Choroid plexus epithelial cell (primary cell): ENCODE measurements around the gene ACTR1B.
"Not testable (repeated sequence)": the region's sequence is repeated elsewhere in the genome, so short reads cannot be mapped to it uniquely, and the experiment has no call there.

Experiments
- DNase-seq: peaks from one replicate; pipeline ENCODE4 v3.0.0-alpha.2; 2010; ENCODE audit warnings: low read depth
- H3K4me3 ChIP-seq: 2 replicates; pipeline ENCODE4 v1.5.1; 2011; ENCODE audit warnings: low read depth, mild to moderate bottlenecking, control low read depth, low read length, moderate library complexity
- TF ChIP-seq, protein P1 (sequence below): conservative IDR thresholded peaks from 2 replicates; pipeline ENCODE4 v1.5.1; 2011; ENCODE audit warnings: low read depth, mild to moderate bottlenecking, control low read depth, inconsistent platforms, low read length, moderate library complexity

ACTR1B gene

DNA sequence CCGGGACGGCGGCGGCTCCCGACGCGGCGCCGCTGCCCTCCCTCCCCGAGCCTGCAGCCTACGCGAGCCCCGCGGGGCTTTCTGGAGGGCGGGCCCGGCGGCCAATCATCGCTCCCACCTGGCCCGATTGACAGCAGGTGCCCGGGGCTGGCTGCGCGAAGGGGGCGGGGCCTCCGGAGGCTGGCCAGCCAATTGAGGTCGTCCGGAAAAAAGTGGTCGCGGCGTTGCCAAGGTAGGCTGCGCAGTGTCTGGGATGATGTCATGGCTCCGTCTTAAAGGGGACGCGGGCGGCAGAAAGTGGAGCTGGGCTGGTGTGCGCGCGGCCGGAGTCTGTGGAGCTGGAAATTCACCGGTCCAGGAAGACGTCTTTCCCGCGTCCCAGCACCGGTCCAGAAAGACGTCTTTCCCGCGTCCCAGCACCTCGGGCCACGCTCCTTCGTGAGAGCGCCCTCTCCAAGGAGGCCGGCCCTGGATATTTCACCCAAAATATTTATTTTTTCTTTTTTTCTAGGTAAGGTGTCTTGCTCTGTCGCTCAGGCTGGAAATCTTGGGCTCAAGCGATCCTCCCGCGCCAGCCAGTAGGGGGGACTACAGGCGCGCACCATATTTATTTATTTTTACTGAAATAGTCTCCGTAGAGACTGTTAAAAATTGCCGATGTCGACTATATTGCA is at the start of gene ACTR1B:
Gene ACTR1B (minus strand): TSS at position 83 of the 674 bp plus-strand sequence. CDS start 154 bp downstream, outside the sequence.
- peak within 1 kb of the TSS; percentile 75 for H3K4me3 ChIP-seq
- TF ChIP-seq, protein P1, sequence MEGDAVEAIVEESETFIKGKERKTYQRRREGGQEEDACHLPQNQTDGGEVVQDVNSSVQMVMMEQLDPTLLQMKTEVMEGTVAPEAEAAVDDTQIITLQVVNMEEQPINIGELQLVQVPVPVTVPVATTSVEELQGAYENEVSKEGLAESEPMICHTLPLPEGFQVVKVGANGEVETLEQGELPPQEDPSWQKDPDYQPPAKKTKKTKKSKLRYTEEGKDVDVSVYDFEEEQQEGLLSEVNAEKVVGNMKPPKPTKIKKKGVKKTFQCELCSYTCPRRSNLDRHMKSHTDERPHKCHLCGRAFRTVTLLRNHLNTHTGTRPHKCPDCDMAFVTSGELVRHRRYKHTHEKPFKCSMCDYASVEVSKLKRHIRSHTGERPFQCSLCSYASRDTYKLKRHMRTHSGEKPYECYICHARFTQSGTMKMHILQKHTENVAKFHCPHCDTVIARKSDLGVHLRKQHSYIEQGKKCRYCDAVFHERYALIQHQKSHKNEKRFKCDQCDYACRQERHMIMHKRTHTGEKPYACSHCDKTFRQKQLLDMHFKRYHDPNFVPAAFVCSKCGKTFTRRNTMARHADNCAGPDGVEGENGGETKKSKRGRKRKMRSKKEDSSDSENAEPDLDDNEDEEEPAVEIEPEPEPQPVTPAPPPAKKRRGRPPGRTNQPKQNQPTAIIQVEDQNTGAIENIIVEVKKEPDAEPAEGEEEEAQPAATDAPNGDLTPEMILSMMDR, result peak; percentile 79

DNA sequence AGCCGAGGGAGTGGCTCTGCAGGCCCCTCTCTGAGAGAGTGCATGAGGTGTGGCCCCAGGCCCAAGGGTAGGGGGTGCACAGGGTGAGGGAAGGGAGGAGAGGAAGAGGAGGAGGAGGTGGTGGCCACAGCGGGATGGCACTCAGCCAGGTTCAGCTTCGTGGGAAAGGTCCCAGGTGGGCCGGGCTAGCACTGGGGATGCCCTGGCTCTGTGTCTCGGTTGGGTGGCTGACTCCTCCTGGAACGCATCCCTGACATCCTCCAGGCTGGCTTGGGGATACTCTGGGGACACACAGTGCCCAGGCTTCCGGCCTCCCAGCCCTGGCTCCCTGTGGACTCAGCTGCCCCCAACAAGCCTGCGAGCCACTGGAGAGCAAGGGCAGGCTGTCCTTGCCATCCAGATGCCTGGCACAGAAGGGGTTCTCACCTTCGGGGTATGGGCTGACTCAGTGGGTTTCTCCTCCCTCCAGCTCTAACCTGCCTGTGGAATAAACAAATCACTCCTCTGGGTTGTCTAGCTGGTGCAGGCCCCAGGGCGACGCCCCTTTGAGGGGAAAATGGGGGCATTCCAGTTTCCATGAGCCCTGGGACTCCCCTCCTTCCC is 49.0 kb upstream of the ACTR1B start:
- no peak overlapping the region for H3K4me3 ChIP-seq
- TF ChIP-seq, protein P1, result no peak
- DNase-seq, result no peak

More for the DNA sequence above, at the start of gene ACTR1B:
- DNase-seq, result peak; percentile 99

DNA sequence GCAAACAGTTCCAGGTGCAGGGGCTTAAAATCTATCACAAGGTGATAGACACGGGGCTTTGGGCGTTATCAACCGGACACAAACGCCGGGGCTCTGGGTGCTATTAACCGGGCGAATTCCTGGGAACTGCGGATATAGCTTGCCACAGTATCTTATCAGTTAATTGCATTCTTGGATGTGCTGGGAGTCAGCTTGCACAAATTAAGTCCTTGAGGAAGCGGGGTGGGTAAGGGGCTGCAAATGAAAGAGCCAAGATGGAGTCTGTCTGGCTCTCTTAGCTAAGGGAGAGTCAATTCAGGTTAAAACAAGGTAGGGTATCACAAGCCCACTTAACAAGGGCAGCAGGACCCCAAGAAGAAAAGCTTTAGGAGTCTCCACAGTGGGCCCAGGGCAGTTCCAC is 48.3 kb upstream of the ACTR1B start:
- not testable (repeated sequence) for DNase-seq, H3K4me3 ChIP-seq

DNA sequence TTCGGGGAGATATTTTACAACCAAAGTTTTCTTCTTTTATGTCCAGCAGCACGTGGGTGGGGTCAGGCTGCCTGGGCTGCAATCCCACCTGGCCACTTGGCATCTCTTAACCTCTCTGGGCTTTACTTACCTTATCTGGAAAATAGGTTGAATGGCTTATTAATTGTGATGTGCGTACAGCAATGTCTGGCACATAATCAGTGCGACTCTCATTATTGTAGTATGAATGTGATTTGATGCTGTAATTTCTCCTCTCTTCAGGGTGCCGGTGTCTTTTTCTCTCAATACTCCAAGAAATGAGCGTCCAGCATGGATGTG is 47.5 kb upstream of the ACTR1B start:
- H3K4me3 ChIP-seq, result no peak overlapping the region
- TF ChIP-seq, protein P1, result no peak
- DNase-seq, result no peak

DNA sequence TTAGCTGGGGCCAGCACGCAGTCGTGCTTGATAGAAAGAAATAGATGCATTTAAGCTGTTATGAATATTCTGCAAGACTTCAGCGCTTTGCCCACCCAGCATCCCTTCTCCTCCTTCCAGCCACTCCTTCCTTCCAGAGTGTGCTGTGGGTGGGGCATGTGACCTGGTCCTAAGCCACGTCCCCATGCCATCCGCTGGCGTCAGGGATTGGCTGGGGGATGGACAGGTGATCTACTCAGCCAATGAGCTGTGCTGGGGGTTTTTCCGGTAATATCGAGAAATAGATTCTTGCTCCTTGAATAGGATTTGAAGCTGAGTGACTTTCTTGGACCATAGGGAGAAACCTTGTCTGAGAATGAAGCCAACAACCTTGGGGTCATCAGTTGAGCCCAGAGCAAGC is 44.8 kb upstream of the ACTR1B start:
- DNase-seq, result no peak
- no peak overlapping the region for H3K4me3 ChIP-seq
- TF ChIP-seq, protein P1, result no peak

DNA sequence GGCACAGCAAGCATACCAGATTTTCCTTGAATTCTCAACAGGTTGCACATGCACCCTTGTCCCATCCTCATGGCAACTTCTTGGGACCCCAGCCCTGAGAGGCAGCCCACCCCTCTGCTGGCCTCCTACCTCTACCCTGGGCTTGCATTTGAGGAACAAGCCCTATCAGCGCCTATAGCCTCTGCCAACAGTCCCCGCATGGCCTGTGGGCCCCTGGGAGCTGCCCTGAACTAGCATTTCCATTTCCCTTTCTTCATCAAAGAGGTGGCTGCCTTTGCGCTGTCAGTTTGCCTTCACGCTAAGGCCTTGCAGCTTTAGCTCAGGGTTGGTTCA is 44.2 kb upstream of the ACTR1B start:
- H3K4me3 ChIP-seq, result no peak overlapping the region
- TF ChIP-seq, protein P1, result no peak
- no peak for DNase-seq

DNA sequence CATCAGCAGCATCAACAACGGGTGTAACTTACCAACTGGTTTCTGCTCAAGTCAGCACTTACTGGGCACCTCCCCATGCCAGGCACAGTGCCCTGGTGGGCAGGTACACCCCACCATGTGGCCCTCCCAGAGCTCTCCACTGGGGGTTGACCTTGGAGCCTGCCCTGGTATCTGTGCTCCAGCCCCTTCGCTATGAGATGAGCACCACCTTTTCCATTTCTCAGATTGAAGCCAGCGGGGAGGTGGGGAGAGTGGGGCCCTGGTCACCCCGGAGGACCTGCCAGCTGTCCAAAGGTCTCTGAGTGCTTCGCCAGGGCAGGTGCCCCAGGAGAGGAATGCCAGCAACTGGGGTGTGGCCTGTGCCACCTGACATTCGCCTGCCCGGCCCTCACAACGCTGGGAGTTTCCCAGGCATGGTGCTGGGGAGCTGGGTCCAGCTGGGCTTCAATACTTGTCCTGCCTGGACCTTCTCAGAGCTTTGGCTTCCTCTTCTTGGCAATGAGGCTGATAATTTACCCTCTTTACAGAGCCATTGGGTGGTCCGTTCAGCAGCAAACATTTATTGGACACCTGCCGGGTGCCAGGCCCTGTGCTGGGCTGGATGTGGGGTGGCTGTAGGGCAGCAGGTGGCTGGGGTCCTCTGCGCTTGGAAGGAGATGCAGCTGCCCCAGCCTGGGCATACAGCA is 43.7 kb upstream of the ACTR1B start:
- DNase-seq, result no peak
- H3K4me3 ChIP-seq, result no peak overlapping the region
- TF ChIP-seq, protein P1, result no peak
